HG02840 (cell line): ENCODE results near the gene SLAMF1.
A peak's percentile ranks its signal among the peaks of the same experiment; 100 is the strongest.
"Not testable (repeated sequence)": the region's sequence is repeated elsewhere in the genome, so short reads cannot be mapped to it uniquely, and the experiment has no call there.

Experiments used
- ATAC-seq: cut with Tn5 transposase; IDR thresholded peaks from one replicate; pipeline ENCODE4 v1.9.1; 2021; ENCODE audit warnings: mild to moderate bottlenecking, moderate library complexity, moderate number of reproducible peaks; ENCODE audit not compliant: unreplicated experiment, low FRiP score

Gene SLAMF1, protein sequence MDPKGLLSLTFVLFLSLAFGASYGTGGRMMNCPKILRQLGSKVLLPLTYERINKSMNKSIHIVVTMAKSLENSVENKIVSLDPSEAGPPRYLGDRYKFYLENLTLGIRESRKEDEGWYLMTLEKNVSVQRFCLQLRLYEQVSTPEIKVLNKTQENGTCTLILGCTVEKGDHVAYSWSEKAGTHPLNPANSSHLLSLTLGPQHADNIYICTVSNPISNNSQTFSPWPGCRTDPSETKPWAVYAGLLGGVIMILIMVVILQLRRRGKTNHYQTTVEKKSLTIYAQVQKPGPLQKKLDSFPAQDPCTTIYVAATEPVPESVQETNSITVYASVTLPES

DNA sequence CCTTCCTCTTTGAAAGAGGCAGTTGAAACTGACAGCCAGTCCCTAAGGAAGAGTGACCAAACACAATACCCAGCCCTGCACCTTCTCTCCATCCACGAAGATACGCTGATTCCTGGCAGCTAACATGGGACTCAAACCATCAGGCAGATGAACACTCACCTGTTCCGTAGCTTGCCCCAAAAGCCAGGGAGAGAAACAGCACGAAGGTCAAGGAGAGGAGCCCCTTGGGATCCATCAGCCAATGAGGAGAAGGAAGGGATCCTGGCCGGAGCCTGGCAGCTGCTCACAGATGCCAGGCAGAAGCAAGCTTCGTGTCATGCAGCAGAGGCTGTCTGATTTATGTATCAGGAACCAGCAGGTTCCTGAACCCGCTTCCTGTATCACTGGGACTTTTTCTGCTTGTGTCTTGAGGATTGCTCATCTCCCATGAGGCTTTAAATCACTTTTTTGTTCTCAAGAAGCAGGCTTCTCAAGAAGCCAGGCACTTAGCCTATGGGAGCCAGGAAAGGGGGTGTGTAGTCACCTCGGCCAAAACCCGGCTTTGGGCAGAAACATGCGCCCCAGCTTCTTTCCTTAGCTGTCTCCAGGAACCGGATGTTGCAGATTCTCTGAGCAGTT, at the start of gene SLAMF1:
Gene SLAMF1 (minus strand): TSS at position 334 of the 618 bp plus-strand sequence. CDS start 99 bp downstream, at position 235.
- ATAC-seq = no peak

DNA sequence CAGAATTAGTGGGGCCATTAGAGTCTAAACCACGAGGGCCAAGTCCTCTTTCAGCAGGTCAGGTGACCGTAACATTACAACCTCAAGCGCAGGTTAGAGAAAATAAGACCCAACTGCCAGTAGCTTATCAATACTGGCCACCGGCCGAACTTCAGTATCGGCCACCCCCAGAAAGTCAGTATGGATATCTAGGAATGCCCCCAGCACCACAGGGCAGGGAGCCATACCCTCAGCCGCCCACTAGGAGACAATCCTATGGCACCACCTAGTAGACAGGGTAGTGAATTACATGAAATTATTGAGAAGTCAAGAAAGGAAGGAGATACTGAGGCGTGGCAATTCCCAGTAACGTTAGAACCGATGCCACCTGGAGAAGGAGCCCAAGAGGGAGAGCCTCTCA, 45.5 kb upstream of the SLAMF1 start:
- not testable (repeated sequence) for ATAC-seq

- no peak for ATAC-seq
Measured at GRCh38 chr1:160685266-160685665, 38.4 kb upstream of the SLAMF1 start.

DNA sequence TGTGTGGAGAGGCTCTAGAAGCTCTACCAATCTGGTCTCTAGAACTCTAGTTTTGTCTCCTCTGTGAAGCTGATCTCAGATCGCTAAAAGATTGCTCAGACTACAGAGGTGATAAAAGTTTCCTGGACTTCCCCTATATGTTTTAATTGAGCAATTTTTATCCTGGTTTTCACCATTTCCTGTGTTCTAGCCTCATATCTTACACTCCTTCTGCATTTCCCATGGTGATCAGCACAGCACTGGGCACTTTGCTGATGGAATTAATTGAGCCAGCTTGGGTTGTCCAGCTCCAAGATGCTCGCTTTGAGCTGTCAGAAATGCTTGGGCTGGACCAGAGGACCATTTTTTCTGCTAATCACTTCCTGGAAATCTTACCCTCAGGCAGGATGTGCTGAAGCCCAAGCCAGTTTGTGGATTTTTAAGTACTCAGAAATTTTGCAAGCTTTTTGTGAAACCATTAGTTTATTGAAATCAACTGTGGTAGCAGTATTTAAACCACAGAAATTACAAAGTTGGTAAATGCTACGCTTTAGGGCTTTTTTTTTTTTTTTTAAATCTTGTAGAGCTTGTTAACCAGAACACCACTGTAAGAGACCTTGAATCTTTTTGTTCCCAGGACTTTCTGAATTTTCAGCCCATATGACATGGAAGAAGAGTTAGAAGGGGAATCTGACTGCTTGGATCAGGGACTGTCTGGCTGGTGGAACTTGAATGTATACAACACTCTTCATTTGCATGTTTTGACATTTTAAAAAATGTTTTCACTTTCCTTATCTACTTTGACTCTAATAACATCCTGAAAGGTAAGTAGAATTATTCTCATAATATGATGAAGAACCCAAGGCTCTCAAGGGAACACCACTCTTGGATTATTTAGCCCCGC, 36.4 kb upstream of the SLAMF1 start:
- no peak for ATAC-seq

DNA sequence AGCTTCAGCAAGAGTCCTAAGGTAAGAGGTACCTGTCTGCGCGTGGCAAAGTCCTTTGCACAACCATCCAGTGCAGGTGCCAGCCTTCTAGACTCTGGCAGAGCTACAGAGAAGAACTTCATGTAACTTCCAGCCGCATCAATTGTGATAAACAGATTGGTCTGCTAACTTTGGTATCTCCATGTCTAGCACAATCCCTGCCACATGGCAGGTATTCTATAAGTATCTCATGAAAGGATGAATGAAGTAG, 35.0 kb upstream of the SLAMF1 start:
- no peak for ATAC-seq

GRCh38 chr1:160681066-160681890, 34.4 kb upstream of the SLAMF1 start:
- no peak for ATAC-seq

GRCh38 chr1:160680399-160680798, 33.6 kb upstream of the SLAMF1 start:
- ATAC-seq = no peak

DNA sequence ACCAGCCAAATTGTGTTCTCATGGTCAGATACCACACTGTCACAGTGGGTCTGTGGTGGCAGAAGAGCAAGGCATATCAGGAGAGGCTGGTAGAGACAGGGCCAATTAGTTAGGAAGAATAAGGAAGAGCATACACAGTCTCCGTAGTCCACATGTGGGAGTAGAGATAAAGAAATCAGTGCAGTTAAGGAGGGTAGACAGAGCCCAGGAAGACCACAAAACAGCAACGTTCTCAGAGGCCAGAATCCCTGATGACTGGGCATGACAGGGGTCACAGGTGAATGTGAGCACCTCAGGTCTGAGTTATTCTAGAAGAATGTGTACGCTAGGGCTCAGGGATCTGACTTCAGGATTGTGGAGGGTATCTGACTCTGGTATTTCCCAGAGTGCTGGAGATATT, 33.0 kb upstream of the SLAMF1 start:
- no peak for ATAC-seq

DNA sequence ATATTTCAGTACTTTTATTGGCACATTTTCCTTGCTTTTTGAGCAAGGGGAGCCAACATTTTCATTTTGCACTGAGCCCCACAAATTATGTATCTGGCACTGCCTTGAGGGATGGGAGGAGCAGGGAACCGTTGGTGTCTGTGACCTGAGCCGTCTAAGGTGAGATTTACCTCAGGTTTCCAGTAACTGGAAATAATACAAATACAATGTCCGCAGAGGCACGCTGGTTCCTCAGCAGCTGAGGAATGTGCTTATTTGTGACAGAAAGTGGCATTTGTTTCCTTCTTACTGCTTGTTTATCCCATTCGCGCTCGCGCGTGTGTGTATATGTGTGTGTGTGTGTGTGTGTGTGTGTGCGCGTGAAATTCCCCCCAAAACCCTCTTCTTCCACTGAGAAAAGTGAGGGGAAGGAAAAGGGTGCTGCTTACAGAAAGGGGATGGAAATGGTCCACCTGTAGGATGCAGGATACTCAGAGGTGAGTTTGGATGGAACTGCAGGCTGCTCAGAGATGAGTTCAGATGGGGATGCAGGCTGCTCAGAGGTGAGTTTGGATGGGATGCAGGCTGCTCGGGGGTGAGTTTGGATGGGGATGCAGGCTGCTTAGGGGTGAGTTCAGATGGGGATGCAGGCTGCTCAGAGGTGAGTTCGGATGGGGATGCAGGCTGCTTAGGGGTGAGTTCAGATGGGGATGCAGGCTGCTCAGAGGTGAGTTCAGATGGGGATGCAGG, 30.2 kb upstream of the SLAMF1 start:
- ATAC-seq = no peak

DNA sequence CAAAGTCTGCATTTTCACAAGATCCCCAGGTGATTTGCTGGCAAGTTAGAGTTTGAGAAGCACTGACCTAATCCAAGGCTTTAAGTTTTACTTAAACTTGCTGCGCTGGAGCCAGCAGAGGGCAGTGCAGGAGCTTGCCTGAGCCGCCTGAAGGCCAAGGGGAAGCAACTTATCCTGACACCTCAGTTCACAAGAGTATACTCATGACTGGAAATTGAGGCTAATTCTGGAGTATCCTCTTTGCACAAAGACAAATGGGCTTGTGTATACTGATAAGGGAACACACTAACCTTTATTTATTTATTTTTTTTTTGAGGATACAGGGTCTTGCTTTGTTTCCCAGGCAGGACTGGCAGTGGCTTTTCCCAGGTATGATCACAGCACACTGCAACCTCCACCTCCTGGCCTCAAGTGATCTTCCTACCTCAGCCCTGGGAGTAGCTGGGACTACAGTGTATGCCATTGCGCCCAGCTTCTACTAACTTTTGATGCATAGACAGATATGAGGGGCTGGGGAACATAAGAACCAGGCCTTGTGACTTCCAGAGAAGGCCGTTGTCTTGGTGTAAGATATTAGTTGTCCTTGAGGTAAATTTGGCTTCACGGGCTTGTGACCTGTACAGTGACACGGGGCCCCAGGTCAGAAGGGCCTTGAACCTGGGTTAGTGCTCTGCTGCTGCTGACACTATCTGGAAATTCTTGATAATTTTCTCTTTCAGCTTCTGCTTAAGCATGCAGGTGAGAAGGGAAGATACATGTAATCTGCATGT, 29.0 kb upstream of the SLAMF1 start:
- ATAC-seq = peak; percentile 56

DNA sequence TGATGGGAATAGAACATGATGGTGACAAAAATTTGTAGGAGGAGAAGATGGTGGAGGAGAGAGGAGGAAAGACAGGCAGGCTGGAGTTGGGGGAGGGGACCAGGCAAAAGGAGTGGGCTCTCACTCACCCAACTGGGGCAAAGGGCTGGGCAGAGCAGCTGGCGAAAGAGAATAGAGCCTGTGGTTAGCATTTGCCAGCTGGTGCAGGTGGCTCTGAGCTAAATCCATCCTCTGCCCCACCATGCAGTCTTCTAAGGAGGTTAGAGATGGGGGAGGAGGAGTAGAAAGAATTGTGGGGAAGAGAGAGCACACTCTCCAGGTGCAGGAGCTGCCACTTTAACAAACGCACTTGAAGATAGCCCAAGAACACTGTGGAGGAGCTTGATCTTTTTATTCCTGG, 27.6 kb upstream of the SLAMF1 start:
- no peak for ATAC-seq

DNA sequence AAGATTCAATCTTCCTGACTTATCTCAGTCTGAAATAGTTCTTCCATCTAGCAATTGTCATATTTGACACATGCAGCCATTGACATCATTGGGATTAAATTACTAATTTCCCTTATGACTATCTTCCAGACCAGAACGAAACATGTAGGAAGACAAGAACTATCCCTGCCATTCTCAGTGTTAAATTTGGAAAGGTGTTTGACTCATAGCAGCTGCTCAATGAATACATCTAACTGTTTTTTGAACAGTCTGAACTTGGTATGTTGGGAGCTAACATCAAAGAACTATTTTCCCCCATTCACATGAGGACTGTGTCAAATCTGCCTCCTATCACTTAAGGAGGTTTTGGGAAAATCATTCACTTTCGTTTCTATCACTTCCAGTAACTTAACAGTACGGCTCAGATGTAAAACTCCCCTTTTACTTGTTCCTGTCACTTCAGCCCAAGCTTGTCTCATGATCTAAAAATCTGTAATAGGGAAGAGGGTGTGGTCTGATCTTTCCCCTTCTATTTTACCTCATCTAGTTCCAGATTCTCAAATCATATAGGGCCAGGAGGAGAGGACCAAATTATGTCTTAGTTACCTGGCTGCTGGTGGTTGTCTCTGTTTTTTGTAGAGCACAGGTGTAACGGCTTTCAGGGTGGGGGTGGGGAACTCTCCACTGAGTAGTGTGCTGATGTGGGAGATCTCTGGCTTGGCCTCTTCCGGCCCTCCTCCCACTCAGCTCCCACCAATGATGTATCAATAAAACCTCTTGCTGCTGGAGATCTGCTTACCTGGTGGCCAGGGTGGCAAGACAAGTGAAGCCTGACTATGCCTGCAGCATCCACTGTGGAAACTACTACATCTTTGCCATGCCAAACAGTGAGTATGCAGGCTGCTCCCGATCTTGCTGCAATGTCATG, 26.2 kb upstream of the SLAMF1 start:
- ATAC-seq = no peak

- no peak for ATAC-seq
Measured at GRCh38 chr1:160671603-160672517, 25.0 kb upstream of the SLAMF1 start.

- no peak for ATAC-seq
Measured at GRCh38 chr1:160670701-160671100, 23.9 kb upstream of the SLAMF1 start.

GRCh38 chr1:160669802-160670201, 23.0 kb upstream of the SLAMF1 start:
- ATAC-seq = no peak

DNA sequence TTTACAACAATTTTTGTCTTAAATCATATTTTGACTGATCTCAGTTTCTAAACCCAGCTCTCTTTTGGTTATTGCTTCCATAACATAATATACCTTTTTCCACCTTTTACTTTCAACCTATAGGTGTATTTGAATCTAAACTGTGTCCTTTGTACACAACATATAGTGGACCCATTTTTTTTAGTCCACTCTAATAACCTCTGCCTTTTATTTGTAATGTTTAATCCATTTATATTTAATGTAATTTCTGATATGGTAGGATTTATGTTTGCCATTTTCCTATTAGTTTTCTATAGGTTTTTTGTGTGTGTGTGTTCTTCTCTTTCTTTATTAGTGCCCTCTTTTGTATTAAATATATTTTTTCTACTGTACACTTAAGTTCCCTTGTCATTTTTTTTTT, 22.4 kb upstream of the SLAMF1 start:
- no peak for ATAC-seq

DNA sequence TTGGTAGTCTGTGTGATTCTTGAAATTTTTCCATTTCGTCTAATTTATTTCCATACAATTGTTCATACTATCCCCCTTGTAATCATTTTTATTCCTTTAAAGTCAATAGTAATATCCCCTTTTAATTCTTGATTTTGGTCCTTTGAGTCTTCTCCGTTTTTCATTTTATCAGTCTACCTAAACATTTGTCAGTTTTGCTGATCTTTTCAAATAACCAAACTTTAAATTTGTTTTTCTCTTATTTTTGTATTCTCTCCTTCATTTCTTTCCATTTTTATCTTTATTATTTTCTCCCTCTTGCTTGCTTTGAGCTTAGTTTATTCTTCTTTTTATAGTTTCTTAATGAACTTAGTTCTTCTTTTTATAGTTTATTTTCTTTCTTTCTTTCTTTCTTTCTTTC, 21.1 kb upstream of the SLAMF1 start:
- no peak for ATAC-seq
